ENCODE data around the gene PHF19. TPM values are rescaled to one million over a fixed set of nuclear protein-coding genes. Genes with fewer than 3 reads are reported as not detected.

Gene PHF19
- polyA plus RNA-seq, 1 donor (not counting 4 experiments of a cell fraction or from before 2014, with no cell fraction given) = 11.7 TPM

- no peak for FAIRE-seq
- Histone ChIP-seq H3K79me2 (ENCODE audit: control insufficient read depth, insufficient read depth, low read length) (no peaks in the 10 kb centered on the region), H3K9me3 (ENCODE audit: control insufficient read depth, low read depth, low read length) (no peaks in the 10 kb centered on the region), H3K4me2 (ENCODE audit: control insufficient read depth, extremely low read depth, insufficient read depth, low read depth, low read length) (no peak overlapping the region), H2AFZ (ENCODE audit: control insufficient read depth, low read length) (no peak overlapping the region), H3K27me3 (ENCODE audit: control insufficient read depth, extremely low read depth, insufficient read depth, low read length) (no peaks in the 10 kb centered on the region), H3K9ac (ENCODE audit: control insufficient read depth, extremely low read depth, insufficient read depth, low read length) (no peak overlapping the region), H3K27ac (ENCODE audit: control insufficient read depth, insufficient read depth, low read length) (no peak overlapping the region), H4K20me1 (ENCODE audit: control insufficient read depth, extremely low read depth, insufficient read depth, low read length) (no peaks in the 10 kb centered on the region), H3K36me3 (ENCODE audit: control insufficient read depth in 2 of 2, extremely low read depth in 1 of 2, insufficient read depth in 2 of 2, low read length in 2 of 2) (peaks cover 2 to 21% of the 10 kb centered on the region in 2 experiments), H3K9me1 (ENCODE audit: control insufficient read depth, extremely low read depth, insufficient read depth, low read length) (no peaks in the 10 kb centered on the region), H3K4me1 (ENCODE audit: control insufficient read depth, extremely low read depth, insufficient read depth, low read length) (no peaks in the 10 kb centered on the region), H3K4me3 (ENCODE audit: control insufficient read depth in 2 of 3, extremely low read depth in 1 of 3, insufficient read depth in 2 of 3, low read depth in 1 of 3, low read length in 3 of 3) (no peak overlapping the region)
- no peak for DNase-seq (ENCODE audit: low read depth, low spot score)
- TF ChIP-seq EZH2 (IDR thresholded peaks at IDR 0.05; ENCODE audit: low read length) (no peak), CTCF (optimal IDR thresholded peaks at IDR 0.05 in 1 of 3, IDR thresholded peaks at IDR 0.05 in 1 of 3, conservative IDR thresholded peaks at IDR 0.05 in 1 of 3; ENCODE audit: extremely low read depth in 1 of 3, insufficient read depth in 2 of 3, low read length in 3 of 3) (no peak)
- dilution Hi-C loops (cut with MboI; ENCODE audit: extremely low pct_ligation_motif_present, low sequenced_read_pairs) = no loop called here
Measured at GRCh38 chr9:120856700-120857099, 20.3 kb downstream of the PHF19 start.

- Histone ChIP-seq H3K9me3 (ENCODE audit: control insufficient read depth, low read depth, low read length) (no peaks in the 10 kb centered on the region), H2AFZ (ENCODE audit: control insufficient read depth, low read length) (no peak overlapping the region), H3K4me3 (ENCODE audit: control insufficient read depth in 2 of 3, extremely low read depth in 1 of 3, insufficient read depth in 2 of 3, low read depth in 1 of 3, low read length in 3 of 3) (no peak overlapping the region), H3K9ac (ENCODE audit: control insufficient read depth, extremely low read depth, insufficient read depth, low read length) (no peak overlapping the region), H3K9me1 (ENCODE audit: control insufficient read depth, extremely low read depth, insufficient read depth, low read length) (no peaks in the 10 kb centered on the region), H4K20me1 (ENCODE audit: control insufficient read depth, extremely low read depth, insufficient read depth, low read length) (no peaks in the 10 kb centered on the region), H3K4me1 (ENCODE audit: control insufficient read depth, extremely low read depth, insufficient read depth, low read length) (no peaks in the 10 kb centered on the region), H3K27ac (ENCODE audit: control insufficient read depth, insufficient read depth, low read length) (no peak overlapping the region), H3K27me3 (ENCODE audit: control insufficient read depth, extremely low read depth, insufficient read depth, low read length) (no peaks in the 10 kb centered on the region), H3K36me3 (ENCODE audit: control insufficient read depth in 2 of 2, extremely low read depth in 1 of 2, insufficient read depth in 2 of 2, low read length in 2 of 2) (peaks cover 2 to 19% of the 10 kb centered on the region in 2 experiments), H3K79me2 (ENCODE audit: control insufficient read depth, insufficient read depth, low read length) (no peaks in the 10 kb centered on the region), H3K4me2 (ENCODE audit: control insufficient read depth, extremely low read depth, insufficient read depth, low read depth, low read length) (no peak overlapping the region)
- TF ChIP-seq EZH2 (IDR thresholded peaks at IDR 0.05; ENCODE audit: low read length) = no peak
- TF ChIP-seq CTCF (optimal IDR thresholded peaks at IDR 0.05 in 1 of 3, IDR thresholded peaks at IDR 0.05 in 1 of 3, conservative IDR thresholded peaks at IDR 0.05 in 1 of 3; ENCODE audit: extremely low read depth in 1 of 3, insufficient read depth in 2 of 3, low read length in 3 of 3) = no peak
- no peak for DNase-seq (ENCODE audit: low read depth, low spot score)
- dilution Hi-C loops (cut with MboI; ENCODE audit: extremely low pct_ligation_motif_present, low sequenced_read_pairs) = no loop called here
- no peak for FAIRE-seq
Measured at GRCh38 chr9:120855827-120856670, 20.9 kb downstream of the PHF19 start.
